Caco-2 (cell line): ENCODE data around the gene SHC1. TPM values are rescaled to one million over a fixed set of nuclear protein-coding genes. Genes with fewer than 3 reads are reported as not detected.
"Not testable (repeated sequence)": the region's sequence is repeated elsewhere in the genome, so short reads cannot be mapped to it uniquely, and the experiment has no call there.

Experiments
- BruUV-seq: library from RNA; stranded (reverse); fragments of 400-500 nt; replicated peaks from 2 replicates; lab custom pipeline; 2021; lab: Mats Ljungman, UMichigan
- CTCF ChIA-PET: fragments of 300-600 bp; sonication (Branson Sonifier 250); formaldehyde crosslinking; loops from one replicate; lab custom pipeline; 2022; ENCODE audit warnings: antibody characterized with exemption; lab: Charles Lee
- POLR2A ChIA-PET: fragments of 300-600 bp; sonication (Branson Sonifier 250); formaldehyde crosslinking; loops from one replicate; lab custom pipeline; 2022; ENCODE audit warnings: antibody characterized with exemption; lab: Charles Lee
- DNase-seq, 2 experiments: peaks; one replicate each; pipeline versions ENCODE4 v3.0.0 to v3.0.0-alpha.2; 2020 to 2022
- H3K27me3 ChIP-seq: replicated peaks from 2 replicates; pipeline ENCODE4 v1.6.0; 2011; ENCODE audit warnings: low read length; ENCODE audit not compliant: control insufficient read depth, insufficient read depth
- H3K36me3 ChIP-seq: 2 replicates; pipeline ENCODE4 v1.5.1; 2011; ENCODE audit warnings: low read length; ENCODE audit not compliant: control insufficient read depth, insufficient read depth
- H3K4me1 ChIP-seq: fragments of 250-450 bp; sonication (Bioruptor Pico); 2 replicates; pipeline ENCODE4 v1.5.1; 2020; ENCODE audit warnings: mild to moderate bottlenecking
- H3K4me3 ChIP-seq: 2 replicates; pipeline ENCODE4 v1.5.1; 2011; ENCODE audit warnings: low read depth, mild to moderate bottlenecking, control low read depth, low read length
- H3K9me3 ChIP-seq: fragments of 250-450 bp; sonication (Bioruptor Pico); 2 replicates; pipeline ENCODE4 v1.5.1; 2020; ENCODE audit warnings: mild to moderate bottlenecking, moderate library complexity
- H3K27ac Mint-ChIP-seq: one replicate; pipeline ENCODE4 v1.8.0; 2022; ENCODE audit warnings: mixed read lengths; ENCODE audit not compliant: unreplicated experiment
- H3K27me3 Mint-ChIP-seq: one replicate; pipeline ENCODE4 v1.8.0; 2022; ENCODE audit warnings: mixed read lengths; ENCODE audit not compliant: insufficient read depth, unreplicated experiment
- H3K36me3 Mint-ChIP-seq: one replicate; pipeline ENCODE4 v1.8.0; 2022; ENCODE audit warnings: mild to moderate bottlenecking, mixed read lengths; ENCODE audit not compliant: insufficient read depth, unreplicated experiment
- H3K4me1 Mint-ChIP-seq: one replicate; pipeline ENCODE4 v1.8.0; 2022; ENCODE audit warnings: low read depth, mixed read lengths; ENCODE audit not compliant: unreplicated experiment
- H3K4me3 Mint-ChIP-seq: one replicate; pipeline ENCODE4 v1.8.0; 2022; ENCODE audit warnings: mild to moderate bottlenecking, moderate library complexity, mixed read lengths; ENCODE audit not compliant: unreplicated experiment
- H3K9me3 Mint-ChIP-seq: one replicate; pipeline ENCODE4 v1.8.0; 2022; ENCODE audit warnings: mixed read lengths; ENCODE audit not compliant: unreplicated experiment
- intact Hi-C: fragments of 100-400 bp; cut with micrococcal nuclease; formaldehyde crosslinking; loops from one replicate; pipeline ENCODE4 v1.10.0; 2022; ENCODE audit not compliant: unreplicated experiment
- total RNA-seq: library from RNA; stranded (reverse); gene quantifications from 2 replicates; pipeline ENCODE4 v1.2.3, GENCODE V29; 2022
- TF ChIP-seq, protein P1 (sequence below), 2 experiments: fragments of 200-600 bp in 1 of 2; IDR thresholded peaks; 1 replicate in 1 of 2; 2 replicates in 1 of 2; pipeline versions ENCODE4 v1.5.1 to v1.8.0; 2011 to 2022; ENCODE audit warnings: antibody characterized with exemption in 1 of 2, control low read depth in 1 of 2, inconsistent platforms in 1 of 2, low read depth in 1 of 2, low read length in 1 of 2, mild to moderate bottlenecking in 1 of 2, moderate library complexity in 1 of 2; ENCODE audit not compliant: insufficient read depth in 1 of 2, severe bottlenecking in 1 of 2, unreplicated experiment in 1 of 2

Gene SHC1
- total RNA-seq, 1 experiment from 2014 or later, result 59.6 TPM

DNA sequence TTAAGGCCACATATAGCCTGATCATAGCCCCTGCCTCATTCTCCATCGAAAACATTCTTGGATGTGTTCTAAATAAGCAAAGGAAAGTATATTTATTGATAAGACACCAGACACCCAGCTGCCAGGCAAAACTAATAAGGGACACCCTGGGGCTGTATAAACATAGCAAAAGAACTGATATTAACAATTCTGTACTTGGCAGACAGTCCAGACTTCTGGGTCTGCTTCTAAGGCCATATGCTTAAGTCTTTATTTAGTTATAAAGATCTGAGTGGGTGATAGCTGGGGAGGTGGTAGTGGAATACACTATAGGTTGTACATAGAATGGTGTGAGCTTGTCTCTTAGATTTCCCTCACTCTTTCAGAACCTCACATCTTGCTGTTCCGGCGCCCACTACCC is 7.8 kb upstream of the SHC1 start:
- TF ChIP-seq, protein P1, sequence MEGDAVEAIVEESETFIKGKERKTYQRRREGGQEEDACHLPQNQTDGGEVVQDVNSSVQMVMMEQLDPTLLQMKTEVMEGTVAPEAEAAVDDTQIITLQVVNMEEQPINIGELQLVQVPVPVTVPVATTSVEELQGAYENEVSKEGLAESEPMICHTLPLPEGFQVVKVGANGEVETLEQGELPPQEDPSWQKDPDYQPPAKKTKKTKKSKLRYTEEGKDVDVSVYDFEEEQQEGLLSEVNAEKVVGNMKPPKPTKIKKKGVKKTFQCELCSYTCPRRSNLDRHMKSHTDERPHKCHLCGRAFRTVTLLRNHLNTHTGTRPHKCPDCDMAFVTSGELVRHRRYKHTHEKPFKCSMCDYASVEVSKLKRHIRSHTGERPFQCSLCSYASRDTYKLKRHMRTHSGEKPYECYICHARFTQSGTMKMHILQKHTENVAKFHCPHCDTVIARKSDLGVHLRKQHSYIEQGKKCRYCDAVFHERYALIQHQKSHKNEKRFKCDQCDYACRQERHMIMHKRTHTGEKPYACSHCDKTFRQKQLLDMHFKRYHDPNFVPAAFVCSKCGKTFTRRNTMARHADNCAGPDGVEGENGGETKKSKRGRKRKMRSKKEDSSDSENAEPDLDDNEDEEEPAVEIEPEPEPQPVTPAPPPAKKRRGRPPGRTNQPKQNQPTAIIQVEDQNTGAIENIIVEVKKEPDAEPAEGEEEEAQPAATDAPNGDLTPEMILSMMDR (IDR thresholded peaks at IDR 0.05; ENCODE audit: insufficient read depth in 1 of 2, low read depth in 1 of 2, low read length in 1 of 2, severe bottlenecking in 1 of 2, unreplicated experiment in 1 of 2), result no peak
- intact Hi-C loops, result no loop called here
- H3K4me1 Mint-ChIP-seq, result no peaks in the 10 kb centered on the region
- no peak for DNase-seq
- H3K4me3 ChIP-seq, result no peak overlapping the region
- H3K9me3 ChIP-seq, result no peaks in the 10 kb centered on the region
- H3K27me3 Mint-ChIP-seq, result no peaks in the 10 kb centered on the region
- H3K4me1 ChIP-seq, result no peaks in the 10 kb centered on the region; the same call in 1 of the 2 replicates
- H3K9me3 Mint-ChIP-seq, result no peaks in the 10 kb centered on the region
- H3K36me3 ChIP-seq, result no peaks in the 10 kb centered on the region; the same call in 1 of the 2 replicates
- ChIA-PET POLR2A (no interaction called here), CTCF (no interaction called here)
- peaks cover 40% of the 10 kb centered on the region for H3K36me3 Mint-ChIP-seq
- H3K27me3 ChIP-seq, result no peaks in the 10 kb centered on the region
- H3K27ac Mint-ChIP-seq, result no peak overlapping the region
- H3K4me3 Mint-ChIP-seq, result no peak overlapping the region
- BruUV-seq, result no TSS peak

DNA sequence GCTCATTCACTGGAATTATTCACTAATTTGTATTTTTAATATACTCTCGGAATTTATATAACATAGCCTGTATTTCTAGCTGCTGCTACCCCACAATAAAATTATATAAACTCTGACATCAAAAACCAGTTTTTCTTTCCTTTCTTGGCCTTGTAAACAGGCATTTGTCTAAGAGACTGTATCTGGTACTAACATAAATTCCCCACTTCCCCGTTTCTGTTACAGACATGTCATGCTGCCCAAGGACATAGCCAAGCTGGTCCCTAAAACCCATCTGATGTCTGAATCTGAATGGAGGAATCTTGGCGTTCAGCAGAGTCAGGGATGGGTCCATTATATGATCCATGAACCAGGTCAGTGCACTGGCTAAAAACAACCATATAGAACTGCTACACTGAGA is 7.2 kb upstream of the SHC1 start:
- H3K4me1 Mint-ChIP-seq, DNase-seq, H3K27me3 Mint-ChIP-seq, H3K4me3 ChIP-seq, BruUV-seq, H3K4me3 Mint-ChIP-seq, CTCF ChIA-PET, POLR2A ChIA-PET, H3K27me3 ChIP-seq, intact Hi-C loops, H3K4me1 ChIP-seq, H3K9me3 ChIP-seq, H3K9me3 Mint-ChIP-seq, H3K36me3 ChIP-seq, H3K27ac Mint-ChIP-seq: not testable (repeated sequence)
- peaks cover 40% of the 10 kb centered on the region for H3K36me3 Mint-ChIP-seq

DNA sequence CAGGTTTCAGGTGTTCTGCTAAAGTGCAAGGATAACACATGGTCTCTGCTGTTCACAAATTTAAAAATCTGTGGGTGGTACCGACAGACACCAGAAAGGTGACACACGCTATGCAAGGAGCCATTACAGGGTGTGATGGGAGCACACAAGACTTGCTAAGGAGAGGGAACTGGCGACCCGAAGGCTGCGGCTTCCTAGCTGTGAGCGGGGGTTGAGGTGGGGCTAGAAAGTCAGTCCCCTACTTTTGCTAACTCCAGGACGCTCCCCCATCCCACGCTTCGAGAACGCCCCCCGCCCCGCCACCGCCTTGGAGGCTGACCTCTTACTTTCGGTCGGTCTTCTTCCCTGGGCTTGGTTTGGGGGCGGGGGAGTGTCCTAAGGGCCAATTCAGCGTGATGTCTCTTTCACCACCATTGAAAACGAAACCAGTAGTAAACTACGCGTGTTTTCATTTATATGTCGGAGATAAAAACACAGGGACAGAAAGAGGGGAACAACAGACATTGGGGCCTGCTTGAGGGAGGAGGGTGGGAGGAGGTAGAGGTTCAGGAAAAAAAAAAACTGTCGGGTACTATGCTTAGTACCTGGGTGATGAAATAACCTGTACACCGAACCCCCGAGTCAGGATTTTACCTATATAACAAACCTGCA is 5.0 kb upstream of the SHC1 start:
- H3K27me3 ChIP-seq, result no peaks in the 10 kb centered on the region
- H3K4me3 ChIP-seq, result peak overlapping the region; percentile 52
- peaks cover 22% of the 10 kb centered on the region for H3K4me1 ChIP-seq
- Mint-ChIP-seq H3K36me3 (peaks cover 30% of the 10 kb centered on the region), H3K27me3 (no peaks in the 10 kb centered on the region), H3K4me1 (peaks cover 18% of the 10 kb centered on the region), H3K4me3 (no peak overlapping the region), H3K27ac (no peak overlapping the region), H3K9me3 (no peaks in the 10 kb centered on the region)
- ChIA-PET CTCF (interaction anchor here (2.3 kb wide), 1 partner anchor 24 kb away, joined by 8 read pairs; no protein-coding TSS in a partner anchor), POLR2A (interaction anchor here (1.3 to 1.8 kb wide), 2 partner anchors 8 to 39 kb away, joined by 4 to 5 read pairs; partner anchors contain the start of genes FLAD1 and PMVK)
- TSS peak; percentile 66 for BruUV-seq
- intact Hi-C loops, result no loop called here
- peak; percentile 62 to 63 for DNase-seq
- TF ChIP-seq, protein P1 (IDR thresholded peaks at IDR 0.05; ENCODE audit: insufficient read depth in 1 of 2, low read depth in 1 of 2, low read length in 1 of 2, severe bottlenecking in 1 of 2, unreplicated experiment in 1 of 2), result no peak
- no peaks in the 10 kb centered on the region for H3K9me3 ChIP-seq
- peaks cover 2% of the 10 kb centered on the region; the same call in 1 of the 2 replicates for H3K36me3 ChIP-seq
